GM19468 (cell line): ENCODE results near the gene GALNTL6.
A peak's percentile ranks its signal among the peaks of the same experiment; 100 is the strongest.
"Not testable (repeated sequence)": the region's sequence is repeated elsewhere in the genome, so short reads cannot be mapped to it uniquely, and the experiment has no call there.

Source experiments
- ATAC-seq: cut with Tn5 transposase; IDR thresholded peaks from one replicate; pipeline ENCODE4 v1.9.1; 2021; ENCODE audit warnings: mild to moderate bottlenecking, moderate library complexity, moderate number of reproducible peaks; ENCODE audit not compliant: unreplicated experiment; ENCODE audit errors: extremely low read depth

Gene GALNTL6

DNA sequence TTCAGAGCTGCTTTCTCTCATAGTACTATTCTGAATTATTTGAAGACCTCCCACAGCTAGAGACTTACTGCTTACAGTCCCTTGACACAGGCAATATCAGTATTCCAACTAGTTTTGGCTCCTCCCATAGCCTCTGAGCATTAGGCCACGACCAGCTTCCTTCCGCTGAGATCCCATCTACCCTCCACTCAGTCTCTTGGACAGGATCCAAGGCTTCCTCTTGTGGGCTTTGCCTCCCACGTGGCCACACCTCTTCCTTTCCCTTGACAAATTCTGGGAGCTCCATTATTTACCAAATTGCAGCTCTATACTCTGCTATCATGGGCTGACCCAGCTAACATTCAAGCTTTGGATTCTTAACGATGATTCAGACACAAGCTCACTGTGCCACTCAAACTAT, 885.1 kb downstream of the GALNTL6 start:
- ATAC-seq, result no peak

DNA sequence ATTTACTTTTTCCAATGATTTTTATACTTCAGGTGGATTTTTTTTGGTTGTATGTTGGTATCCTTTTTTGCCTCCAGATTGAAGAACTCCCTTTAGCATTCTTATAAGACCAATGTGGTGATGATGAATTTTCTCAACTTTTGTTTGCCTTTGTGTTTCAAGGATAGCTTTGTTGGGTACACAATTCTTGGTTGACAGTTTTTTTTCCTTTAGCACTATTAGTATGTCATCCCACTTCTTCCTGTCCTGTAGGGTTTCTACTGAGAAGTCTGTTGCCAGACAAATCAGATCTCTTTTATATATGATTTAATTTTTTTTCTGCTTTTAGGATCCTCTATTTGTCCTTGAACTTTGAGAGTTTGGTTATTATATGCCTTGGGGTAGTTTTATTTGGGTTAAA, 892.4 kb downstream of the GALNTL6 start:
- no peak for ATAC-seq

DNA sequence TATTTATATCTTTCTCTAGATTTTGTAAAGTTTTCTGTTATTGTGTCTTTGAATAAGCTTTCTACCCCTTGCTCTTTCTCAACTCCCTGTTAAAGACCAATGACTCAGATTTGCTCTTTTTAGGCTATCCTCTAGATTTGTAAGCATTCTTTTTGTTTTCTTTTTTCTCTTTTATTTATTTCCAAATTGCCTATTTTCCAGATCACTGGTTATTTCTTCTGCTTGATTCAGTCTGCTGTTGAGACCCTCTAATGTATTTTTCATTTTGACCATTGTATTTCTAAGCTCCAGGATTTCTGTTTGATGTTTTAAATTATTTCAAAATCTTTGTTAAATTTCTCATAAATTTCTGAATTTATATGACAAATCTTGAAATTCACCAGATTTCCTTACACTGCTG, 892.8 kb downstream of the GALNTL6 start:
- ATAC-seq, result no peak

DNA sequence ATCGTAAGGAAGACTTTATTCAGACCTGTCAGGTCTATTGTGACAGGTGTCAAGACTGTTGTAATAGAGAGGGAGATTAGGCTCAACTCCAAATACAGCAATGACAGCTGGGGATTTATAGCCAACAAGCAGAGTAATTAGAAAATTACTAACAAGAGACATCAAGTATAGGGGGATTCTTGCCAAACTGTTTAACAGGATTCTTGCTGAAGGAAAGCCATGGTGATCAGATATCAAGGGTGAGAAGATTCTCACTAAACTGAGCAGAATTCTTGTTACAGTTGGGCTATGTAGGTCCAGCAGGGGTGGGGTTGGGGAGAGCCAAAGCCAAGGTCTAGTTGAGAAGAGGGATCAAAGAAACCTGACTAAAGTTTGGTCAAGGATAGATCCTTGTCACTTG, 894.4 kb downstream of the GALNTL6 start:
- ATAC-seq, result no peak

DNA sequence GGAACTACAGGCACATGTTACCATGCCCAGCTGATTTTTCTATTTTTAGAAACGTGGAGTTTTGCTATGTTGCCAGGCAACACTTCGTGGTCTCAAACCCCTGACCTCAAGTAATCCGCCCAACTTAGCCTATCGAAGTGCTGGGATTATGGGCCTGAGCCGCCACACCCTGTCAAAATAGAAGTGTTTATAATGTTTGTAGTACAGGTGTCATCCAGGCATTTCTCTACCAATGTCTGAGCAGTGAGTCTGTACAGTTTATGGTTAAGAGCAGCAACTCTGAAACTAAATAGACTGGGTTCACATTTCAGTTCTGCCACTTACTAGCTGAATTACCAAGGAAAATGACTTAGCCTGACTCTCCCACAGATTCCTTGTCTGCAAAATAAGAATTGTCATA, 895.0 kb downstream of the GALNTL6 start:
- ATAC-seq, result no peak

DNA sequence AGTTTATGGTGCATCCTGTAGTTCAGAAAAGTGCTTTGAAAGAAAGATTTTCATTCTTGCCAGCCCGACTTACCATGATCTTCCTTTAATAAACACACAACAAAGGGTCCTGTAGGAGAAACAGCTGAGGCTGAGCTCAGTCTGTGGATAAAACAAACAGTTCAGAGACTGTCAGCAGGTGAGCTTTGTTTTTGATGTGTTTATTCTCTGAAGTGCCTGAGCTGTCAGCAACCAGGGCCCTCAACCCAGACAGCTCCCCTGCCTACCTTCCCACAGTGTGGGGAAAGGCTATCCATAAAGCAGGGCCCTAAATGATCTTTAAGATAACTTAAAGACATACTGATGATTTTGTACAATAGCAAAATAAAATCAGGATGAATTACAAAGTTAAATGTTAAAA, 896.2 kb downstream of the GALNTL6 start:
- ATAC-seq, result no peak

DNA sequence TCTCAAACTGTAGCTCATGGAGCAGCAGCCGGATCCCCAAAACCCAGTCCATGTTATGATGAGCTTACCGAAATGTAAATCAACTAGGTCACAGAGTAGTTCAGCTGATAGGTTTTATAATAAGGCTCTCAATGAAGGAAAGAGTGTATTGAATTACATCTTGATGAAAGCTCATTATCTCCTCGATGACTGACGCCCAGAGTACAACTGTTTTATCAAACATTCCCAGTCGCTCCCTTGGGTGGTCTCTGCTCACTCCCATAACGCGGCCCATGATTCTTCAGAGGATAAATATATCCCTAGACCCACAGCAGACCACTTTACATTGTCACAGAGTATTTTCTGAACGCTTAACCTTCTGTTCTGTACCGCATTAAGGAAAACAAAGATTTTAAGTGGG, 903.1 kb downstream of the GALNTL6 start:
- ATAC-seq, result no peak

DNA sequence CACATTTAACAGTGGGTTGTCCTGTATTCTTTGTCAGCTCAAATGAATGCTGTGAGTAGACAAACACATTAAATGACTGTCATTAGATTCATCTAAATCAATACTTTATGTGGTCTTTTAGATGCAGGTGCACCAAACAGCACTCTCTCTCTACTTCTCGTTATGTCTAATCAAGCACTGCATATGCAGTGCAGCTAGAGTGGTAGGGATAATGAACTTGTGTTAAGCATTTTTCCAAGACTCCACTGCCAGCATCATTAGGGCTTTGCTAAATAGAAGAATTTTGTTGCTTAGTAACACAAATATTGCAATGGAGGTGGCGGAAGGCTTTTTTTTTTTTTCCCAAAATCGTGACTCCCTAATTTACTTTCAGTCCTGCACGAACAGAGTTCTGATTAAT, 908.5 kb downstream of the GALNTL6 start:
- no peak for ATAC-seq

DNA sequence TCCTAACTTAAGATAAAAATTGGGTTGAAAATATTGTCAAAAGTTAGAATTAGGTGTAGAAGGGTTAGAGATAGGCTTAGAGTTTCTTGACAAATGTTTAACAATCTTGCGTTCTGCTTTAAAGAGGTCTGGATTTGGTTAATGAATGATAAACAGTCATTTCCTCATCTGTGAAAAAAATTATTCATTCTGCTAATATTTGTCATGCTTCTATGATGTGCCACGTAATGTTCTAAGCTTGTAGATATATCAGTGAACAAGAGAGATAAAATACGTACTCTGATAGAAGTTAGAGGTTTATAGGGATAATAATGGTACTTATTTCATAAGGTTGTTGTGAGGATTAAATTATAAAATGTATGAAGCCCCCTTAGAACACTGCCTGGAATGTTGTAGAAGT, 912.4 kb downstream of the GALNTL6 start:
- ATAC-seq, result no peak

DNA sequence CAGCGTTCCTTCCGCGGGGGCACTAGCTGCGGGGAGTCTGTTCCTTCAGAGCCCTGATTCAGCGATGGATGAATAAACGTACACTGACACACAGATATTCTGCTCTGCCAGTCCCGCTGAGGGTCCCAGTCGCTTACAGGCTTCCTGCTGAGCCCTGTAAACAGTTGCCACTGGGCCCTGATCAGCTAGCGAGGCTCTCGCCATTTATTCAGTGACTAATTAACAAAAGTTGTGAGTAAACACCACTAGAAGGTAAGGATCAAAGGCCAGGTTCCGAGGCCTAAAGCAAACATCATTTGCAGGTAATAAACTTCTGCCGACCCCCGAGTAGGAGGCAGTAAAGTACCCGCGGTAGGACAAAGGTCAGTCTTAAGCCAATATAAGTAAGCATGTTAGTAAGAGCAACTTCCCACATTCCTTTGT, 912.8 kb downstream of the GALNTL6 start:
- no peak for ATAC-seq

DNA sequence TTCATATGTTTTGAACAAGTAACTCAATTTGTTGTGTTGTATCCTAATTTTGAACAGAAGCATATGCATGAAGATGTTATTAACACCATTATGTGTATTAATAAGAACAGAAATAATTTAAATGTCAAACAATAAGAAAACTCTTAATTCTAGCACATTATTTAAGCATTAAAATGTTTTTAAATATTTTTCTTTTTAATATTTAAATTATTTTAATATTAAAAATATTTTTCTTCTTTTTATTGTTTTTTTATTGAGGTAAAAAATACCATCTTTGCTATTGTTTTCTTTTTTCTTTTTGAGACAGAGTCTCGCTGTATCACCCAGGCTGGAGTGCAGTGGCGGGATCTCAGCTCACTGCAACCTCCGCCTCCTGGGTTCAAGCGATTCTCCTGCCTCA, 914.4 kb downstream of the GALNTL6 start:
- ATAC-seq, result no peak

DNA sequence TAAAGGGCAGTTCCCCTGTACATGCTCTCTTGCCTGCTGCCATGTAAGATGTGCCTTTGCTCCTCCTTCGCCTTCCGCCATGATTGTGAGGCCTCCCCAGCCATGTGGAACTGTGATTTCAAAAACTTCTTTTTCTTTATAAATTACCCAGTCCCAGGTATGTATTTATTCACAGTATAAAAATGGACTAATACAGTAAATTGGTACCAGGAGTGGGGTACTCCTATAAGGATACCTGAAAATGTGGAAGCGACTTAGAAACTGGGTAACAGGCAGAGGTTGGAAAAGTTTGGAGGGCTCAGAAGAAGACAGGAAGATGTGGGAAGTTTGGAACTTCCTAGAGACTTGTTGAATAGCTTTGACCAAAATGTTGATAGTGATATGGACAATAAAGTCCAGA, 920.4 kb downstream of the GALNTL6 start:
- ATAC-seq, result not testable (repeated sequence)

DNA sequence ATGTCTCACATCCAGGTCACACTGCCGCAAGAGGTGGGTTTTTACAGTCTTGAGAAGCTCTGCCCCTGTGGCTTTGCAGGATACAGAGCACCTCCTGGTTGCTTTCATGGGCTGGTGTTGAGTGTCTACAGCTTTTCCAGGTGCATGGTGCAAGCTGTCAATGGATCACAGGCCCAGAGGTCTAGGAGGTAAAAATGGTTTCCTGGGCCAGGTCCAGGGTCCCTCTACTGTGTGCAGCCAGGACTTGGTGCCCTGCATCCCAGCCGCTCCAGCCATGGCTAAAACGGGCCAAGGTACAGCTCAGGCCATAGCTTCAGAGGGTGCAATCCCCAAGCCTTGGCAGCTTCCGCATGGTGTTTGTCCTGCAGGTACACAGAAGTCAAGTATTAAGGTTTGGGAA, 921.4 kb downstream of the GALNTL6 start:
- no peak for ATAC-seq

DNA sequence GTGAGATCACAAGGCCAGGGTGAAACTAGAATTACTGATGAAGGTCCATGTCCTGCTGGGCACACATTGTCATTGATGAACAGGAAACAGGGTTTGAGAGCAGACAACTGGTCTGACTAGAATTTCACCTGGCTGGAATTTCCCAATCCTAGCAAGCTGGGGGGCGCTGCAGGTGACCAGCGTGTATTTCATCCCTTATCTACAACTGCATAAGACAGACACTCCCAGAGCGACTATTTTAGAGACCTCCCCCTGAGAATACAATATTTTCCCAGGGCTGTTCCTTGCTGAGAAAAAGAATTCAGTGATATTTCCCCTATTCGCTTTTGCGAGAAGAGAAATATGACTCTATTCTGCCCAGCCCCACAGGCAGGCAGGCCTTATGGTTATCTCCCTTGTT, 922.8 kb downstream of the GALNTL6 start:
- no peak for ATAC-seq

DNA sequence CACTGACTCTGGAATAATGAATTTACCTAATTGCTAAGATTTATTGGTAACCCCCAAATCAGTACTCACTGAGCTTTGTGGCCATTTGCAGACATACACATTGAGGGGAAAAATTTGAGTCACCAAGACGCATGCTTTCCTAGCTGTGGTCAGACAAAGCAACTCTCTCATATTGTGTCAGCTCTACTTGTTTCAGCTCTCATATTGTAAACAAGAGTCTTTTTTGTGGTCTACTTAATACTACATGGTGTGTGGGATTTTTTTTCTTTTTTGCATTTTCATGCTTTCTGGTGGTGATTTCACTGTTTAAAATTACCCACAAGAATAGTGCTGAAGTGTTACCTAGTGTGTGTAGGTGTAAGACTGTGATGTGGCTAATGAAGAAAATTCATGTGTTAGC, 927.2 kb downstream of the GALNTL6 start:
- ATAC-seq, result peak; percentile 85

DNA sequence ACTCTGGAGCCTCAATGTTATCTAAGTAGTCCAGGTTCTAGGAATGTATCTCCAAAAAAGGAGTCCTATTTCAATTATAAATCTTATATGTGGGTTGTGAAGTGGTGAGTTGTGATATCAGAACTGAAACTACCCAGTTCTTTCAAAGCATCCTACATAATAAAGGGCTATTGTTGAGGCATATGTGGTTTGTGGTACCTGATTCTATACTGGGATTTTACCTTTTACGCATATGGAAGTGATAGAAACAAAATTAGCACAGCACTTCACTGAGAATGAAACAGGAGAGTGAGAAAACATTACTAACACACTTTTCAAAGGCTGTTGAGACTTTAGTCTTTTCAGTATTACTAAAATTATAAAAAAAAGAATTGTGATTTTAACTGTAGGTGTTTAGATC, 937.7 kb downstream of the GALNTL6 start:
- peak; percentile 97 for ATAC-seq

DNA sequence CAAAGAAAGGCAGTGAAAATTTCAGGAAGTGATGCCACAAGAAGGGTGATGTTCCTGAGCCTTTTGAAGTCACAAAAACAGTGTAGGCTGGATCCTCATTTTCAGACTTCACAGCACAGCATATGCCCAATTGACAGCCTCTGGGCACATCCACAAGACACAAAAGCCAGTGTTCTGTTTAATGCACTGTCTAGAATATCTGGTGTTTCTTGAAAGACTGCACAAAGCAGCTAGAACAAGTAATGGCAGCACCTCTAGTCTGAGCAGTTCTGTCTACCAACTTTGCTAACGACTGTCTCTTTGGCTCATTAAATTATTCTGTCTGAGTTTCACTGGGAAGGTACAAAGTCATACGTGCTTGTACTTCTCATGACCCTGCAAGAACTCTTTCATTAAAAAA, 938.3 kb downstream of the GALNTL6 start:
- ATAC-seq, result no peak

DNA sequence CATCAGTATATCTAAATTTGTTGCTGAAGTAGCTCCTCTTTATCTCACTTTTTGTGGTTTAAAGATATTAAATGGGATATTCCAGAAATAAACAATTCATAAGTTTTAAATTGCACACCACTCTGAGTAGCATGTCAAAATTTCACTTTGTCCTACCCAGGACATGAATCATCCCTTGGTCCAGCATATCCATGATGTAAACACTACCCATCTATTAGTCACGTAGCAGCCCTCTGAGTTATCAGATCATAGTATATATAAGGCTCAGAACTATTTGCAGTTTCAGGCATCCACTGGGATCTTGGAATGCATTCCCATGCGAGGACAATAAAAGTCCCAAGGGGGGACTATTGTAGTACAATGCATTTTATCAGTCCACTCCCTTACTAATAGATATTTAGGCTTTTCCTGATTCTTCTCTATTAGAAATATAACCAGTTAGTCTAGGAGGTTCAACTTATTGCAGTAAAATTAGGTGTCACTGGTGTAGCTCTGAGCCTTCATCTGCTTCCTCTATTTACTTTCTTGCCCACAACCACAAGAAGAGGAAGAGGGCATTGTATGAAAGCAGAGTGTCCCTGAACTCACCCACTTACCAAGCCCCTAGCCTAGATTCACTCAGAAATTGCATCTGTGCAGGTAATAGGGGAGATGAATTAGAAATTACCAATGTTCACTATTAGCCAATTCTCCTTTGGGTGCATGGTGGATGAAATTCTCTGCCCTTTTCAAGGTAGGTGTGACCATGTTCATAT, 945.6 kb downstream of the GALNTL6 start:
- no peak for ATAC-seq

DNA sequence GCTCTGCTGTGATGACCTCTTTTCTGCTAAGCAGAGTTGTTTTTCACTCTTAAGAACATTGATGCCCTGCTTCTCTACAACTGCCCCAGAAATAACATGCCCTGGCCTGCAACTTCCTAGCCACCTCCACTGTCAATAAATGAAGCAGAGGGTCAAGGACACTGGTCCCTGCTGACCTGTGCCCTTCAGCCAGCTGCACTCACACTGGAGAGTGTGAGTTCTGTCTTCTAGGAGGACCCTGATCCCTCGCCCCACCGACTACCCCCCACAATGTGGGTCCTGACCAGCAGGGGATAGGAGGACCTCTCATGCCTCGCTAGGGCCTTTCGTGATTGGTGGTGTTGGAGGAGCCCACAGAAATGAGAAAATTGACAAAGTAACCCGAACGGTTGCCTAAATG, 947.3 kb downstream of the GALNTL6 start:
- ATAC-seq, result no peak

DNA sequence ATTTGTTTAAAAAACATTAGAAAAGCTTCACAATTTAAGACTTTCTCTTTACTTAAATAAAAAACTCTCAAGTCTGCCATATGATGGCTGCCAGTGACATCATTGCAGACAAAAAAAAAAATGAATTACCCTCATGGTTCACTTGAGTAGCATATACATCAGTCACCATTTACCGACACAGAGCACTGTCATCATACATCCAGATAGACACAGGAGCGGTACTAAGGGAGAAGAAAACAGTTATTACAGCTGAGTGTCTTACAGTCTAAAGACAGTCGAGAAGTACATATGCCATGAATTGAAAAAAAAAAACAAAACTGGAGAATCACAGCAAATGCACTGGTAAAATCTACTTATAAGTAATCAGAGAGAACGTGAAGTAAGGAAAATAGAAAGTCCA, 949.7 kb downstream of the GALNTL6 start:
- ATAC-seq, result no peak

DNA sequence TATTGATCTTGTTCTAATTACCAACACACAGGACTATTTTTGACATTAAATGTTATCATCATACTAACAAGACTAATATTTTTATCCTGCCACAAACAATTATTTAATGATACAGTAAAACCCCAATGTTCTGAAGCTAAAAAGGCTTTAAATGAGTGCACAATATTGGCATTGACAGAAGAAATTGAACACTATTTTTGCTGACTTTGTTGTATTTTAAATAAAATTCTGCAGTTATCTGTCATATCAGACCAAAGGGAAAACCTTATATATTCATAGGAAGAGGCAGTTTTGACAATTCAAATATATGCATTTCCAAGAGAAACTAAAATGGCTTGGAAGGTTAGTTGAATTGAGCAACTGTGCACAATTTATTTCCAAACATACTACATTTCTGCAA, 957.6 kb downstream of the GALNTL6 start:
- ATAC-seq, result no peak

DNA sequence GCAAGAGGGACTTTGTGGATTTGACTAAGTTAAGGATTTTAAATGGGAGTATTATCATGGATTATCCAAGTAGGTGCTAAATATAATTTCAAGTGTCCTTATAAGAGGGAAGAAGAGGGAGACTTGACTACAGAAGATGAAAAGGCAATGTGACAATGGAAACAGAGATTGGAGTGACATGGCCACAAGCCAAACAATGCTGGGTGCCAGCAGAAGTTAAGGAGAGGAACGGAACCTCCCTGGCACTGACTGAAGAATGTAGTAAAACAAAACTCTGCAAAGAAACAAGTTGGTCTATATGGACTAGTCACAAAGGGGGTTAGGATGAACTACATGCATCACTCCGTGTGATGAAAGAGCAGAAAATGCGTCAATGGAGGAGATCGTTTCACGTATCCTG, 959.6 kb downstream of the GALNTL6 start:
- ATAC-seq, result no peak
